ENCODE data around the gene PDZRN3.

Gene PDZRN3

GRCh38 chr3:73655197-73655596 lies 30.5 kb upstream of the PDZRN3 start:
- no peak for TF ChIP-seq CTCF (IDR thresholded peaks at IDR 0.05; ENCODE audit: low read depth, low read length)
- H3K4me1 ChIP-seq: no peaks in the 10 kb centered on the region
- no peaks in the 10 kb centered on the region for H3K36me3 ChIP-seq
- DNase-seq: no peak
- H3K9me3 ChIP-seq: no peaks in the 10 kb centered on the region
- H3K4me3 ChIP-seq (ENCODE audit: low read depth, low read length): no peak overlapping the region
- H3K27me3 ChIP-seq: no peaks in the 10 kb centered on the region

- no peak for DNase-seq
- Histone ChIP-seq H3K27me3 (no peaks in the 10 kb centered on the region), H3K4me1 (no peaks in the 10 kb centered on the region), H3K9me3 (no peaks in the 10 kb centered on the region), H3K4me3 (ENCODE audit: low read depth, low read length) (no peak overlapping the region), H3K36me3 (no peaks in the 10 kb centered on the region)
- no peak for TF ChIP-seq CTCF (IDR thresholded peaks at IDR 0.05; ENCODE audit: low read depth, low read length)
Measured at GRCh38 chr3:73653877-73654276, 29.1 kb upstream of the PDZRN3 start.

- H3K4me3 ChIP-seq (ENCODE audit: low read depth, low read length): no peak overlapping the region
- no peaks in the 10 kb centered on the region for H3K27me3 ChIP-seq
- H3K36me3 ChIP-seq: no peaks in the 10 kb centered on the region
- no peaks in the 10 kb centered on the region for H3K4me1 ChIP-seq
- no peak for TF ChIP-seq CTCF (IDR thresholded peaks at IDR 0.05; ENCODE audit: low read depth, low read length)
- H3K9me3 ChIP-seq: no peaks in the 10 kb centered on the region
- DNase-seq: no peak
Measured at GRCh38 chr3:73653351-73653750, 28.6 kb upstream of the PDZRN3 start.

GRCh38 chr3:73652896-73653295 lies 28.2 kb upstream of the PDZRN3 start:
- Histone ChIP-seq H3K9me3 (no peaks in the 10 kb centered on the region), H3K36me3 (no peaks in the 10 kb centered on the region), H3K27me3 (no peaks in the 10 kb centered on the region), H3K4me3 (ENCODE audit: low read depth, low read length) (no peak overlapping the region), H3K4me1 (no peaks in the 10 kb centered on the region)
- TF ChIP-seq CTCF (IDR thresholded peaks at IDR 0.05; ENCODE audit: low read depth, low read length): no peak
- no peak for DNase-seq

GRCh38 chr3:73637042-73637441 lies 12.3 kb upstream of the PDZRN3 start:
- no peaks in the 10 kb centered on the region for H3K9me3 ChIP-seq

GRCh38 chr3:73635254-73635653 lies 10.5 kb upstream of the PDZRN3 start:
- no peaks in the 10 kb centered on the region for H3K9me3 ChIP-seq
- no peak for TF ChIP-seq CTCF (IDR thresholded peaks at IDR 0.05; ENCODE audit: low read depth, low read length)

More at GRCh38 chr3:73637042-73637441, 12.3 kb upstream of the PDZRN3 start:
- Histone ChIP-seq H3K27me3 (no peaks in the 10 kb centered on the region), H3K4me3 (ENCODE audit: low read depth, low read length) (no peak overlapping the region), H3K4me1 (no peaks in the 10 kb centered on the region), H3K36me3 (no peaks in the 10 kb centered on the region)
- no peak for DNase-seq
- no peak for TF ChIP-seq CTCF (IDR thresholded peaks at IDR 0.05; ENCODE audit: low read depth, low read length)

More at GRCh38 chr3:73635254-73635653, 10.5 kb upstream of the PDZRN3 start:
- no peak for DNase-seq
- Histone ChIP-seq H3K36me3 (no peaks in the 10 kb centered on the region), H3K4me3 (ENCODE audit: low read depth, low read length) (no peak overlapping the region), H3K27me3 (no peaks in the 10 kb centered on the region), H3K4me1 (no peaks in the 10 kb centered on the region)

Measured in BE2C (cell line).